GM06990 (cell line): ENCODE results near the gene MYZAP.
A peak's percentile ranks its signal among the peaks of the same experiment; 100 is the strongest.

Experiments used
- DNase-seq: peaks from one replicate; pipeline ENCODE4 v3.0.0-alpha.2; 2011; ENCODE audit not compliant: insufficient read length; ENCODE audit errors: extremely low read depth
- H3K27me3 ChIP-seq: replicated peaks from 2 replicates; pipeline ENCODE4 v1.6.0; 2011; ENCODE audit warnings: low read length; ENCODE audit not compliant: control insufficient read depth, insufficient read depth
- H3K36me3 ChIP-seq: 2 replicates; pipeline ENCODE4 v1.5.1; 2011; ENCODE audit warnings: low read length; ENCODE audit not compliant: control insufficient read depth, insufficient read depth
- H3K4me3 ChIP-seq: replicated peaks from 2 replicates; pipeline ENCODE4 v1.5.1; 2011; ENCODE audit warnings: low read depth, mild to moderate bottlenecking, control low read depth, low read length
- TF ChIP-seq, protein P1 (sequence below): IDR thresholded peaks from 2 replicates; pipeline ENCODE4 v1.5.1; 2011; ENCODE audit warnings: low read length, control low read depth, mild to moderate bottlenecking, inconsistent platforms; ENCODE audit not compliant: insufficient read depth, poor library complexity, severe bottlenecking

The MYZAP gene

DNA sequence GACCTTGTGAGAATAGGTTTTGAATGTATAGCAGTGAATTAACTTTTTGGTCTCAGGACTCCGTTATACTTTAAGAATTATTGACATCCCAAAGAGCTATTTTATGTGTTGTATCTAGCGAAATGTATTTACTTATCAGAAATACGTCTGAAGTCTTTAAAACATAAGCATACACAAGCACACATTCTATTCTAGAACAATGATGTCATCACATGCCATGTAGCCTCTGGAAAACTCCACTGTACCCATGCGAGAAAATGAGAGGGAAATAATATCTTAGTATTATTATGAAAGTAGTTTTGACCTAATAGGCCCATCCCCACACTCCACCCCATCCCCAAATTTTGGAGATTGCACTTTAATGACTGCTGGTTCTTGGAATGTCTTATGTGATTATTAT, 116.3 kb downstream of the MYZAP start:
- peak overlapping the region; percentile 91 for H3K4me3 ChIP-seq
- no peak for DNase-seq
- no peaks in the 10 kb centered on the region for H3K27me3 ChIP-seq
- H3K36me3 ChIP-seq: peaks cover 10% of the 10 kb centered on the region
- TF ChIP-seq, protein P1, sequence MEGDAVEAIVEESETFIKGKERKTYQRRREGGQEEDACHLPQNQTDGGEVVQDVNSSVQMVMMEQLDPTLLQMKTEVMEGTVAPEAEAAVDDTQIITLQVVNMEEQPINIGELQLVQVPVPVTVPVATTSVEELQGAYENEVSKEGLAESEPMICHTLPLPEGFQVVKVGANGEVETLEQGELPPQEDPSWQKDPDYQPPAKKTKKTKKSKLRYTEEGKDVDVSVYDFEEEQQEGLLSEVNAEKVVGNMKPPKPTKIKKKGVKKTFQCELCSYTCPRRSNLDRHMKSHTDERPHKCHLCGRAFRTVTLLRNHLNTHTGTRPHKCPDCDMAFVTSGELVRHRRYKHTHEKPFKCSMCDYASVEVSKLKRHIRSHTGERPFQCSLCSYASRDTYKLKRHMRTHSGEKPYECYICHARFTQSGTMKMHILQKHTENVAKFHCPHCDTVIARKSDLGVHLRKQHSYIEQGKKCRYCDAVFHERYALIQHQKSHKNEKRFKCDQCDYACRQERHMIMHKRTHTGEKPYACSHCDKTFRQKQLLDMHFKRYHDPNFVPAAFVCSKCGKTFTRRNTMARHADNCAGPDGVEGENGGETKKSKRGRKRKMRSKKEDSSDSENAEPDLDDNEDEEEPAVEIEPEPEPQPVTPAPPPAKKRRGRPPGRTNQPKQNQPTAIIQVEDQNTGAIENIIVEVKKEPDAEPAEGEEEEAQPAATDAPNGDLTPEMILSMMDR: no peak

DNA sequence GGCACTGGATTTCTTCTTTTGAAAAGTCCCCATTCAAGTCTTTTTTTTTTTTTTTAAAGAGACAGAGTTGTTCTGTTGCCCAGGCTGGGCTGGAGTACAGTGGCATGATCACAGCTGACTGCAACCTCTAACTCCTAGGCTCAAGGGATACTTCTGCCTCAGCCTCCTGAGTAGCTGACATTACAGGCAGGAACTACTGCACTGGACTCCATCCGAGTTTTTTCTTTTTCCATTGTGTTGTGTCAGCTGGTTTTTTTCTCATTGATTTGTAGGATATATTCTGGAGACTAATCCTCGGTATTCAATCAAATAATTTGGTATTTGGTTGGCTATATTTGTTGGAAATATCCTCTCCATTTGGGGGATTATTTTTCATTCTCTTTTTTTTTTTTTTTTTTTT, 126.6 kb downstream of the MYZAP start:
- DNase-seq: no peak
- peaks cover 3% of the 10 kb centered on the region for H3K36me3 ChIP-seq
- no peak overlapping the region for H3K4me3 ChIP-seq
- TF ChIP-seq, protein P1: no peak
- H3K27me3 ChIP-seq: no peaks in the 10 kb centered on the region

DNA sequence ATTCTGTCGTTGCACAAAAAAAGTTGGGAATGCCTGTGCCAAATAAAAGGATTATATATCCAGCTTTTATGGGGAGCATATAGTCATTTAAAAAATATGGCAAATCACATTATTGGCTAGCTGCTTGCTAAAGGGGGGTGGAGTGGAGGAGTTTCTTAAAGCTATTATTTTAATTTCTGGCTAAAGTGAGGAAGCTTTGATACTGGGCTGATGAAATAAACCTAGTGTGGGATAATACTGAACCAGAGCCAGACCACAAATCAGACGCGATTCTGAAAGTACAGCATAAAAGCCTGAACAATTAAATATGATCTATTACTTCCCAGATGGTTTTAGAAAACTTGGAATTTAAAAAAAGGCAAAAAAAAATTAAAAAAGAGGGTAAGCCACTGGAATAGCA, 129.2 kb downstream of the MYZAP start:
- H3K36me3 ChIP-seq: peaks cover 1% of the 10 kb centered on the region; the same call in 1 of the 2 replicates
- no peak overlapping the region for H3K4me3 ChIP-seq
- DNase-seq: no peak

DNA sequence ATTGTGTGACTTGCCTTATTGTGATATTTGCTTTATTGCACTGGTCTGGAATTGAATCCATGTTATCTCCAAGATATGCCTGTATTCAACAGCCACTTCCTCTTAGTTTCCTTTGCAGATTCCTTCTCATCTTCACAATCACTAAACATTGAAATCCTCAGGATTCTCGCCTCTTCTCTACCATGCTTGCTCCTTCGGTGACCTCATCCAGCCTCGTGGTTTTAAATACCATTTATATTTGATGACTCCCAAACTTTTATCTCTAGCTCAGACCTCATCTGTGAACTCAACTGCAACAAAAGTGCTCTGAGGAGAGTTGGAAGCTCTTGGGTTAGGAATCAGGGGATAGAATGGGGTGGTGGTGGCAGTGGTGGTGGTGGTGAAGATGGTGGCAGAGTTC, 134.7 kb downstream of the MYZAP start:
- H3K27me3 ChIP-seq: no peaks in the 10 kb centered on the region
- no peaks in the 10 kb centered on the region for H3K36me3 ChIP-seq
- no peak overlapping the region for H3K4me3 ChIP-seq
- DNase-seq: no peak
- TF ChIP-seq, protein P1: no peak

More for the DNA sequence above, 129.2 kb downstream of the MYZAP start:
- TF ChIP-seq, protein P1: no peak
- no peaks in the 10 kb centered on the region for H3K27me3 ChIP-seq

DNA sequence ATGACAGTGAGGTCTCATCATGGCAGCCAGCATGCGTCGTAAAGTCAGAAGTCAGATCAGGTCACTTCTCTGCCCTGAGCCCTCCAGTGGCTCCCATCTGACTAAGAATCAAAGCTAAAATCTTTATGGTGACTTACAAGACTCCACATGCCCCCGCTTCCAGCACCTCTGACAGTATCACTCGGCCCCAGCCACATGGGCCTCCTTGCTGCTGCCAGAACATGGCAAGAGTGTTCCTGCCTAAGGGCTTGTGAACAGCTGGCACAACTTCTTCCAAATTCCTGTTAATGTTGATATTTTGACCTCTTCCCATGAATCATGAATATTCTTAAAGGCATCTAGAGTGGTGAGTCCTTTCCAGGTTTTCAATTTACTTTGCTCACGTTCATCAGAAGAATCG, 135.3 kb downstream of the MYZAP start:
- Histone ChIP-seq H3K27me3 (no peaks in the 10 kb centered on the region), H3K36me3 (no peaks in the 10 kb centered on the region), H3K4me3 (no peak overlapping the region)
- TF ChIP-seq, protein P1: no peak
- no peak for DNase-seq

DNA sequence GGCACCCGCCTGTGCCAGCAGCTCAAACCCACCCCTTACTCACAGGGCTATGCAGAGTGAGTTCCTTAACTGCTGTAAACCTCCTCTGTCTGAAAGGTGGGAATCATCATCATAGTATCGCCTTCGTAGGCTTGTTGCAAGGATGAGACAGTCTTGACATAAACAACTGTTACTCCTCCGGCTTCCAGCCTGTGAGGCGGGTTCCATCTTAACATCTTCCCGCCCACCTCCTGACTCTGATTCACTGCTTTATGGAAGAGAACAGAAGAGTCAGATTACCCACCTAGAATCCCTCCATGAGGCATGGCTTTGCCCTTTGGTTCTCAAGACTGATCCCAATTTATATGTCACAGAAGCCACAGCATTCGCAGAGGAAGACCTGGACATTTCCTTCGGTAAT, 136.7 kb downstream of the MYZAP start:
- no peak for DNase-seq
- Histone ChIP-seq H3K4me3 (no peak overlapping the region), H3K36me3 (no peaks in the 10 kb centered on the region), H3K27me3 (no peaks in the 10 kb centered on the region)
- TF ChIP-seq, protein P1: no peak
